ENCODE measurements around the gene COL5A1.

The COL5A1 gene

DNA sequence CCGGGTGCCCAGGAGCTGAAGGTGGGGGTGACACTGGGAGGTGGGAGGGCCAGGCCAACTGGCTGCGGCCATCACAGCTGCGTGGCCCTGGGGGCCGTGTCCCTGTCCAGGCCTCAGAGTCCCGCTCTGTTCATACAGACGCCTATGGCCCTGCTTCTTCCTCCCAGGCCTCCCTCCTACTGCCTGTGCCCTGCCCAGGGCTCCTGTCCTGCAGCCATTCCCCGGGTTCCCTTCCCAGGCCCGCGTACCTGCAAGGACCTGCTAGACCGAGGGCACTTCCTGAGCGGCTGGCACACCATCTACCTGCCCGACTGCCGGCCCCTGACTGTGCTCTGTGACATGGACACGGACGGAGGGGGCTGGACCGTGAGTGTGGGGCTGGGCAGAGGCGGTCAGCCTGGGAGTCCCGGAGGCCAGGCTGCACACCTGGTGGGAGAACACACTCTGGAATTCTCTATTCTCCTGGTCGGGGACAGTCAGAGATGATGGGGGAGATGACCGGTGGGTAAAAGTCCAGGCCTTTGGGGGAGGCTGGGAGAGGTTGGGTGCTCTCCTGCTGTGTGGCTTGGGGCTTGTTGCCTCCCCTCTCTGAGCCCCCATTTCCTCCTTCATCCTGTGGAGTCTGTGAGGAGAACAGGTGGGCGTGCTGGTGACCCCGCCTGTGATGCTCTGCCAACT, 243.5 kb downstream of the COL5A1 start:
- no peak for FAIRE-seq

DNA sequence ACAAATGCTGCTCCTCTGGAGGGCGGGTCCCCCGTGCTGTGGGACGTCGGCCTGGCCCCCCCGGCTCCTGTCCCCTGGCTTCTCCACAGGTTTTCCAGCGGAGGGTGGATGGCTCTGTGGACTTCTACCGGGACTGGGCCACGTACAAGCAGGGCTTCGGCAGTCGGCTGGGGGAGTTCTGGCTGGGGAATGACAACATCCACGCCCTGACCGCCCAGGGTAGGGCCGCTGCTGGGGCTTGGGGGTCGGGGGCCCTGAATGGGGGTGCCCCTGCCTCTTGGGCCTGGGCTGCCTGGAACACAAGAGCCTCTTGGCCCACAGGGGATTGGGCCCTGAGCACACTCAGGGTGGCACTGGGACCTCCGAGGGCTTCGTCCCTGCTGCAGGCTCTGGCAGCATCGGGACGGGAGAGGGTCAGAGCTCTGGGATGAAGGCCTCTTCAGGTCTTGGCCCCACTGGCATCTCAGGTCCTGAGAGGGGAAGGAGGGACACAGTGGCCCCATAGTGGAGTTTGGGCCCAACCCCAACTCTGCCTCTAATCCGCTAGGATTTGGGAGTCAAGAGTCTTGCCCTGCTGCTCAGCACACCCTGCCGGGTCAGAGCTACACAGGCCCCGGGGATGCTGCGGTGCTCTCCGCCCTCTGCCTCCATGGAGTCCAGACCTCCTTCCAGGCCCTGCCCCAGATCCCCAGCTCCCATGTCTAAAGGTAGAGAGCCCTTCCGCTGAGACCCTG, 244.2 kb downstream of the COL5A1 start:
- FAIRE-seq: no peak

DNA sequence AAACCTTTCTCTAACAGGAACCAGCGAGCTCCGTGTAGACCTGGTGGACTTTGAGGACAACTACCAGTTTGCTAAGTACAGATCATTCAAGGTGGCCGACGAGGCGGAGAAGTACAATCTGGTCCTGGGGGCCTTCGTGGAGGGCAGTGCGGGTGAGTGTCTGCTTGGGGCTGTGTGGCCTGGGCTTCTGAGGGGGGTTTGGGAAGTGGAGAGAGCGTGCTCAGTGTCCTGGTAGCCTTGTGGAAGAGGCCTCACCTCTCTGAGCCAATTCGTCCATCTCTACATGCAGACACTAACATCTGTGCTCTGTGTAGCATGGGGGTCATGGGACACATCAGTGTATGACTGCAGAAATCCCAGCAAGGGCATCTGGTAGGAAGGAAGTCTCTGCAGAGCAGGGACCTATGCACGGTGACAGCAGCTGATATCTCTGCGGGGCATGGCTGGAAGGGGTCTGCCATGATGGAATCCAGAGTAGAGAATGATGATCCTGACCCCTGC, 244.9 kb downstream of the COL5A1 start:
- FAIRE-seq: no peak

DNA sequence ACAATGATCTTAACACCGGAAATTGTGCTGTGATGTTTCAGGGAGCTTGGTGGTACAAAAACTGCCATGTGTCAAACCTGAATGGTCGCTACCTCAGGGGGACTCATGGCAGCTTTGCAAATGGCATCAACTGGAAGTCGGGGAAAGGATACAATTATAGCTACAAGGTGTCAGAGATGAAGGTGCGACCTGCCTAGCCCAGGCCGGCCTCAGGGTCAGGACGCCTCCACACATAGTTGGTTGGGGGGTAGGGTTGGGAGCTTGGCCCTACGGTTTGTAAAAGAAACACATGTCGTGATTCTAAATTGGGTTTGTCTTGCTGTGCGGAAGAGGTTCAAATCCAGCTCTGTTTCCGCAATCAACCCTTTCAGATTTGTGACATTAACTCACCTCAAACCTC, 245.6 kb downstream of the COL5A1 start:
- FAIRE-seq: no peak

DNA sequence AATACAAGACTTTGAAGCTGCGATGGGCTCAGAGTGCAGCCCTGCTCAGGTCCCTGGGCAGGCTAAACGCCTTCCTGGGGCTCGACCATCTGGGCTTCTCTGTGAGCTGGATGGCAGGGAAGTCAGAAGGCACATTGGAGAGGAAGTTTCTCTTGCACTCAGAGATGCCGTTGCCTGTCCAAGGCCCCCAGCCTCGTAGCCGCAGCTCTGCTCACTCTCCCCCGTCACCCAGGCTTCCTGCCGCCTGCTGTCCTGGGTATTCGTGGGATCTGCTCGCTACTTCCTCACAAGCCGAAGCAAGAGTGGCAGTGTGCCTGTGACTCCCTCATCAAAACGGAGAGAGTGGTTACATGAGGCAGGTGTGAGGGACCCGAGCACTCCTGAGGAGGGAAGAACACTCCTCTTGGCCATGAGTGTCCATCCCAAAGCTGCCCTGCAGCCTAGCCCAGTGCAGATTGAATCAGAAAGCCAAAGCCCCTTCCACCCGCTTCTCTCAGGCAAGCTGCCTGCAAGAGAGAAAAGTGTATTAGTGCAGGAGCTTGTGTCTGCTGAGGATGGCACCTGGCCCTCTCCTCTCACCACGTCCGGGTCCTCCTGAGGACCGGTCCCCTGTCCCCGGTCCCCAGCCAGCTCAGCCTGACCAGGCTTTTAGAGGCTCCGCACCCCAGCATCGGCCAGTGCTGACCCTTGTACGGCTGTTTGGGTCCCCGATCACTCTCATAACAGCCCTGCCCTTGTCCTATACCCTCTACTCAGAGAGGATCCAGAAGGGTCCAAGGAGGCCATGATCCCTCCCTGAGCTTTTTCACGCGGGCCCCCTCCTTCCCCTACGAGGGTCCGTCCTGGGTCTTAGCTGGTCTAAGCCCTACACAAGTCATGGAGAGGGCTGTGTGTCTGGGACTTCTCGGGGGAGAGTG, 246.3 kb downstream of the COL5A1 start:
- FAIRE-seq: no peak

DNA sequence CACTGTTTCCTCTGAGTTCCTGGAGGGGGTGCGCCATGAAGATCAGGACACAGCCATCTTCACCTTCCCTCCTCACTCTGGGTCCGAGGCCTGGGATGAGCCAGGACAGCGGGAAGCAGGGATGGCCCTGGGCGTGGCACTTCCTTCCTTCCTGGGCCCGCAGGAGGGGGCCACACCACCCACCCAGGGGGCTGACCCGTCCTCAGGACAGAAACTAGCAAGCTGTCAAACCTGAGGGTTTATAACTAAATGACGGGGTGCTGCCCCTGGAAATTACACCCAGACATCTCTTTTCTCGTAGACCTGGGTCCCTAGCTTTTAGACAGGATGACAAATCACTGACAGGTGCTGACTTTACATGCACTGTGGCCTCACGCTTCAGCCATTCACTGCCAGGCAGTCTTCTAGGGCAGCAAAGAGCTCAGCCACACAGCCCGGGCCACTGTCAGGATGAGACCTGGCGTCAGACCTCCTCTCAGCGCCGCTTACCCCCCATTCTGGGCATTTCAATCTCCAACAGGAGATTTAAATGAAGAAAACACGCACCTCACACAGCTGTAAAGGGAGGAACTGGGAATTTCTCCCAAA, 247.1 kb downstream of the COL5A1 start:
- FAIRE-seq: no peak

DNA sequence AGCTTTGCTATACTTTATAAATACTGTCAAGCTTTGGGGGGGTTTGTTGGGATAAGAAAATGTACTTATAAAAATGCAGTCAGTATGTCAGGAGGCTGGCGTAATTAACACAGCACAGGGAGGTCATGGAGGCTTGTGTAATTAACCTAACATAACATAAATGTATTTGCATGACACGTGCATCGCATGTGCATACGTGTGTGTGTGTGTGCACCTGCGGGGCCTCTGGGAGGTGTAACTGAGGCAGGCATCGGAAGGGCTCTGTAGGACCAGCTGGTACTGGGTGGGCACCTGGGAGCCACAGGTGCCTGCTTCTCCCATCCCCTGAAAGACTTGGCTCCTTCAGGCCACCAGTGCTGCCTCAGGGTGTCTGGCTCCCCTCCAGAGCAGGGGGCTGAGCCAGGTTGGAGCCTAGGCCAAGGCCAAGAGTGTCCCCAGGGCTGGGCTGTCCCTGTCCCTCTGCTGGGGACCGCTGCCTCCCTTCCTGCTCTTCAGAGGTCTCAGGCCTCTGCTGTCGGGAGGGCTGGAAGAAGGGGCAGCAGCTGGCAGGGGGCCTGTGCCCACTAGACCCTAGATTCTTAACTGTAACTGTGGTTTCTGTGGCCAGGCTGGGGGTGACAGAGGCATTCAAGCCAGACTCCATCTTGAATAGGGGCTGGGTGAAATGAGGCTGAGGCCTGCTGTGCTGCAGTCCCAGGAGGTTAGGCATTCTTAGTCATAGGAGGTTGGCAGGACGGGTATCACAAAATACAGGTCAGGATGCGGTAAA, 248.0 kb downstream of the COL5A1 start:
- FAIRE-seq: no peak

DNA sequence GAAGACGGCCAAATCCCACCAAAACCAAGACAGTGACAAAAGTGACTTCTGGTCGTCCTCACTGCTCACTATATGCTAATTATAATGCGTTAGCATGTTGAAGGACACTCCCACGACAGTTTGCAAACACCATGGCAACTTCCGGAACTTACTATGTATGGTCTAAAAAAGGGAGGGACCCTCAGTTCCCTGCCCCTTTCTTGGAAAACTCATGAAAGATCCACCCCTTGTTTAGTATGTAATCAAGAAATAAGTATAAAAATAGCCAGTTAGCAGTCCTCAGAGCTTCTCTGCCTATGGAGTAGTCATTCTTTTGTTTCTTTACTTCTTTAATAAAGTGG, 248.5 kb downstream of the COL5A1 start:
- no peak for FAIRE-seq

DNA sequence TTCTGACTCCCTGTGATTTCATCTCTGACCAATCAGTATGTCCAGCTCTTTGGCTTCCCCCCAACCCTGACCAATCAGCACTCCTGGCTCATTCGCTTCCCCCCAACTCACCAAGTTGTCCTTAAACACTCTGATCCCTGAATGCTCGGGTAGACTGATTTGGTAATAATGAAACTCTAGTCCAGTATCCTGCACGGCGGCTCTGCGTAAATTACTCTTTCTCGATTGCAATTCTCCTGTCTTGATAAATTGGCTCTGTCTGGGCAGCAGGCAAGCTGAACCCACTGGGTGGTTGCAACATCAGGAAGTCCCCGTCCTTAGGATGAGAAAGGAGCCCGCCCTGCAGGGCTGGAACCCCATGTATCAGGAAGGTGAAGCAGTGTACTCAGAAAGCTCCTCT, 249.4 kb downstream of the COL5A1 start:
- no peak for FAIRE-seq

DNA sequence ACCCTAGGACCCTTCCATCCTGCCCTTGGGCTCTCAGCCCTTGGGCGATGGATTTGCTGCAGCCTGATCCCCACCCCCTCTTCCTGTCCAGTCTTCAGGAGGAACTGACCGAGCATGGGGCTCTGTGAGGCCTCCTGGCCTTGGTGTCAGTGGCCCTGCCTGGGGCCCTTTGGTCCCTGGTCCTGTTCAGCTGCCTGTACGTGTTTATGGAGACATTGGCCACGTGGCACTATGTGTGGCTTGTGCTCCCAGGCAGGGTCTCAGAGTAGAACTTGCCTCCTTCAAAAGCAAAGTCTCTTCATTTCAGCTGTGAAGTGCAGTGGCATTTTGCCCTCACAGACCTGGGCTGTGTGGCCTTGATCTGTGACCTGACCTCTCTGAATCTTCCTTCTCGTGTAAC, 250.1 kb downstream of the COL5A1 start:
- no peak for FAIRE-seq

DNA sequence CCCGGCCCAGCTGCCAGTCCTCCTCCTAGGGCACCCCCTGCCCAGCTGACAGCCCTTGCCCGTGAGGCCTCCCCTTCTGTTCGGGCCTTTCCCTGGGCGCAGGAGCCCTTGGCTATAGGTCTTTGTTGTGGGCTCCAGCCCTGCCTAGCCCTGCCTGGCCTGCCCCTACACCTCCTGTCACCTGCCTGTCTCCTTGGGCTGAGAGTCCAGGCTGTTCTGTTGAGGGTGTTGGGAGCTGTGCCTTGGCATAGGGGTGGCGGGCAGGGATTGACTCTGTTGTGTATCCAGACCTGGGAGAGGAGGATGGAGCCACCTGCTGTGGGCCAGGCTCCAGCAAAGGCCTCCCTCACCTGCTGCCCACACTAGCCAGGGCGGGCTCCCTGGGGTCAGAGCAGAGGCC, 250.6 kb downstream of the COL5A1 start:
- FAIRE-seq: no peak

DNA sequence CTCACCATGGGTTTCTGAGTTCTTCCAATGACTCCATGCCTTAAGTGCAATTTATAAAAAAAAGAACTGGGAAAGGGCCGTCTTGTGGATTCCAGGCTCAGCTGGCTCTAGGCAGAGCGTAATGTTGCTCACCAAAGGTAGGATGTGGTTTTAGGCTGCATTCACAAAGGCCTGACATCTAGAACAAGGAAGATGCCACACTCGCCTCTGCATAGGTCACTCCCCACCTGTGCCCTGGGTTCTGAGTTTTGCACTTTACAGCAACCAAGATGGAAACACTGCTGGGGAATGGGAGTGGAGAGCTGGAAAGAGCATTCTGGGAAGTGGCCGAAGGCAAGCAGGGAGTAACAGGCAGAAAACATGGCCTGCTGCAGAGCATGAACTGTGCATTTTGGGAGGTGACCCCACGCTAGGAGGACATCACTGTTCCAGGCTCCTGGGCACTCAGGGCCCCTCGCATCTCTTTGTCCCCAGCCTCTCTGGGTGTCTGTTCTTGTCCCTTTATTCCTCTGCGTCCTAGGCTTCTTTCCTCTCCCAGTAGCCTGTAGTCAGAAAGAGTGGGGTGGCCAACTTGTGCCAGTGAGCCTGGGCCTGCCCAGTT, 251.3 kb downstream of the COL5A1 start:
- no peak for FAIRE-seq
